Measurements from ENCODE around the gene EXD2.
A peak's percentile ranks its signal among the peaks of the same experiment; 100 is the strongest.

EXD2 gene

GRCh38 chr14:69249603-69250002 is 58.3 kb downstream of the EXD2 start:
- no peak for TF ChIP-seq GABPA (IDR thresholded peaks at IDR 0.05; ENCODE audit: low read depth)
- no peak for TF ChIP-seq CTCF (IDR thresholded peaks at IDR 0.05; ENCODE audit: insufficient read depth, low read length)
- TF ChIP-seq REST (IDR thresholded peaks at IDR 0.05; ENCODE audit: insufficient replicate concordance, low read depth): no peak
- no peak for TF ChIP-seq SPI1 (IDR thresholded peaks at IDR 0.05; ENCODE audit: borderline replicate concordance, low read depth)
- no peak for TF ChIP-seq POLR2AphosphoS5 (IDR thresholded peaks at IDR 0.05; ENCODE audit: low read depth)
- no peak overlapping the region for H3K4me3 ChIP-seq (replicated peaks; ENCODE audit: insufficient read depth, low read length)
- no peaks in the 10 kb centered on the region for H3K27me3 ChIP-seq (ENCODE audit: insufficient read depth, poor library complexity, severe bottlenecking)
- no peak overlapping the region for H3K27ac ChIP-seq (replicated peaks)
- no peak for DNase-seq (ENCODE audit: low read depth in 1 of 2, low spot score in 1 of 2)

- H3K27me3 ChIP-seq (ENCODE audit: insufficient read depth, poor library complexity, severe bottlenecking): no peaks in the 10 kb centered on the region
- no peak for DNase-seq (ENCODE audit: low read depth in 1 of 2, low spot score in 1 of 2)
- no peak for TF ChIP-seq POLR2AphosphoS5 (IDR thresholded peaks at IDR 0.05; ENCODE audit: low read depth)
- TF ChIP-seq REST (IDR thresholded peaks at IDR 0.05; ENCODE audit: insufficient replicate concordance, low read depth): no peak
- TF ChIP-seq SPI1 (IDR thresholded peaks at IDR 0.05; ENCODE audit: borderline replicate concordance, low read depth): no peak
- TF ChIP-seq CTCF (IDR thresholded peaks at IDR 0.05; ENCODE audit: insufficient read depth, low read length): no peak
- TF ChIP-seq GABPA (IDR thresholded peaks at IDR 0.05; ENCODE audit: low read depth): no peak
- H3K4me3 ChIP-seq (replicated peaks; ENCODE audit: insufficient read depth, low read length): no peak overlapping the region
- no peak overlapping the region for H3K27ac ChIP-seq (replicated peaks)
Measured at GRCh38 chr14:69252851-69253250, 61.6 kb downstream of the EXD2 start.

GRCh38 chr14:69259168-69259526 is 67.8 kb downstream of the EXD2 start:
- H3K27ac ChIP-seq (replicated peaks): no peak overlapping the region
- DNase-seq (ENCODE audit: low read depth in 1 of 2, low spot score in 1 of 2): no peak
- no peak overlapping the region for H3K4me3 ChIP-seq (replicated peaks; ENCODE audit: insufficient read depth, low read length)
- no peak for TF ChIP-seq POLR2AphosphoS5 (IDR thresholded peaks at IDR 0.05; ENCODE audit: low read depth)
- TF ChIP-seq CTCF (IDR thresholded peaks at IDR 0.05; ENCODE audit: insufficient read depth, low read length): no peak
- TF ChIP-seq SPI1 (IDR thresholded peaks at IDR 0.05; ENCODE audit: borderline replicate concordance, low read depth): no peak
- H3K27me3 ChIP-seq (ENCODE audit: insufficient read depth, poor library complexity, severe bottlenecking): peaks cover 11% of the 10 kb centered on the region

GRCh38 chr14:69259527-69260189 is 68.4 kb downstream of the EXD2 start, which contains the start of gene GALNT16:
Gene GALNT16 (plus strand): TSS chr14:69260158. CDS start chr14:69260291, 133 bp downstream.
- H3K4me3 ChIP-seq (replicated peaks; ENCODE audit: insufficient read depth, low read length): peak within 1 kb of the TSS; percentile 21
- DNase-seq (ENCODE audit: low read depth in 1 of 2, low spot score in 1 of 2): no peak
- TF ChIP-seq GABPA (IDR thresholded peaks at IDR 0.05; ENCODE audit: low read depth): no peak
- no peak for TF ChIP-seq SPI1 (IDR thresholded peaks at IDR 0.05; ENCODE audit: borderline replicate concordance, low read depth)
- TF ChIP-seq POLR2AphosphoS5 (IDR thresholded peaks at IDR 0.05; ENCODE audit: low read depth): no peak
- no peak for TF ChIP-seq REST (IDR thresholded peaks at IDR 0.05; ENCODE audit: insufficient replicate concordance, low read depth)
- no peak for TF ChIP-seq CTCF (IDR thresholded peaks at IDR 0.05; ENCODE audit: insufficient read depth, low read length)
- no peak within 1 kb of the TSS for H3K27ac ChIP-seq (replicated peaks)
- H3K27me3 ChIP-seq (ENCODE audit: insufficient read depth, poor library complexity, severe bottlenecking): peaks cover 11% of the 10 kb centered on the region
